SHP77 (cell line): ENCODE data around the gene FOXL2.

Source experiments
- DNase-seq, 2 experiments: peaks; one replicate each; lab custom pipeline; 2025; lab: John Stamatoyannopoulos, UW

The FOXL2 gene

GRCh38 chr3:138945709-138946662 lies 951 bp downstream of the FOXL2 start:
- DNase-seq = no peak

GRCh38 chr3:138944929-138945708 lies 1.8 kb downstream of the FOXL2 start:
- no peak for DNase-seq

GRCh38 chr3:138944654-138944928 lies 2.3 kb downstream of the FOXL2 start:
- no peak for DNase-seq

DNA sequence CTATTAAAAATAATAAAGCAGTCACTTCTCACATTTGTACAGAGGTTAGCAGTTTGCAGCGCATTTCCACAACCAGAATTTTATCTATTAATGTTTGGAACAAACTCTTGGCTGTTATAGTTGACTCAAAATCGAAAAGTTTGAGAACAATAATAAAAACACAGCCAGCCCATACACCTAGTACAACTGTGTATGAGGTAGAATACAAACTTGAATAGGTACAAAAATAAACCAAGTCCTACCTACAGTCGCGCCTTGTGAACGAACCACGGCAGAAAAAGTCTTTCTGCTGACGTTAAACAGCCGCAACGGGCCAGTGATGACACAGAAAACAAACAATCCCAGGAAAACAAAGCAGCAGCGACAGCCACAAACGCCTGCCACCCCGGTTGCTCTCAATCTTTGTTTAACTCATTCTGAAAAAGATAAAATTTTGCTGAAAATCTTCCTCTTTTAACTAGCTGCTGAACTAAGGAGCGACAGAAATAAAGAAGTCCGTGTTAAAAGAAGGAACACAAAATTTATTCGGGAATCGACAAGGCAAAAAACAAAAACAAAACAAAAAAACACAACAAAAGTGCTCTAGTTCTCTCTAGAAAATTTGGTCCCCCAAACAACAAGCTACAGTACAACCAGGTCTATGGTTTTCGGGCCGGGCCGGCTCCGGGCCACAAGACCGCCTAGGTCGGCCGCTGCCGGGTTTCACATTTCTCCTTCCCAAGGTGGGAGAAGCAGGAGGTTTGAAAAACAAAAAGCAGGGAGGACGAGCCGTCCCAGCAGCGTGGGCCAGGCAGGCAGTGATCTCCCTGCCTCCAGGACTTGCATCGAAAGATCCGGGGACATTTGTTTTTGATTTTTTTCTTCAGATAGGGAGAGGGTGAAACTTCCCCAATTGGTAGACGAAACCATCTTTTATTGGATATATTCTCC lies 2.9 kb downstream of the FOXL2 start:
- DNase-seq = no peak

DNA sequence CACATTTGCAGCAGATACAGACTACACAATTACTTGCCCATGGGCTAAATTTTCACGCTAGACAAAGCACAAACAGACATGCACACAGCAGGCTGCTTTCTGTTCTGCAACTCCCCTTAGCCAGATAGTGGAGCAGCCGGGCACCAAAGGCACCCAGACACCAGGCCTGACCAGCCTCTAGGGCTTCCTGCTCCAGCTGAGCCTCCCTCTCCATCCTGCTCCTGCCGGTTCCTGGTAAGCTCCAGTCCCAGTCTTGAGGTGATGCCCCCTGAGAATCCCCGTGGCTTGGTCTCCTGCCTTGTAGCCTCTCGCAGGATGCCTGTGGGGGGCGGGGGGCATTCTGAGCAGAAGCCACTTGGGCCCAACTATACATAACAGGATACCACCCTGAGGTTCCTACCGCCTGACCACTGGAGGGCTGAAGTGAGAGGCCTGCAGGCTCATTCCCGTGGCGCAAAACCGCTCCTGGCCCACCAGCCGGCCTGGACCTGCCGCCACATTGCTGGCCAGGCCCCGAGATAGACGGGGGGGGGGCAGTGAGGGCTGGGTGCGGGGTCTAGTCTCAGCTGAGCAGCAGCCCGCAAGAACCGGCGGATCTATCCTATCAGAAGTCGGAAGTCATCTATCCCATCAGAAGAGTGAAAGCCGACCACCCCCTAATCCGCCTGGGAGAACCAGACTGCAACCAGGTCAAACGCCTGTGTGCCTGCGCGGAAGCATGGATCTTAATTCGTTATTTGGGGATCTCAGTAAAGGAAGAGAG lies 3.9 kb downstream of the FOXL2 start:
- no peak for DNase-seq

DNA sequence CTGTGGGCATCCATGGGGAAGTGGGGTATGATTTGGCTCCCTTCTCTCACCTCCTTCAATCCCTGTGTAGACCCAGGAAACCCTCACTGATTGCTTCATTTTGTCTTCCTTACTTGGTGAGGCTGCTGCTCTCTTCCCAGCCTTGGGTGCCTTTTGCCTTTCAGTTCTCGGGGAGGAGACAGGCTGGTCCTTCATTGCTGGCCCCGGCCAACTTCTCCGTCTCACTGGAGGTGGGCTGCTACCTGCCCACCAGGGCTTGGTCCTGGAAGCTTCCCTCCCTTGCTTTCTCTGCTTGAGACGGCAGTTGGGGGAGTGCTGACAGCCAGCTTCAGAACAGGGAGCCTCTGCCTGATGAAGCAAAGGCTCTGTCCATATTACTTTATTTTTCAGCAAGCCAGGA lies 4.7 kb downstream of the FOXL2 start:
- no peak for DNase-seq

DNA sequence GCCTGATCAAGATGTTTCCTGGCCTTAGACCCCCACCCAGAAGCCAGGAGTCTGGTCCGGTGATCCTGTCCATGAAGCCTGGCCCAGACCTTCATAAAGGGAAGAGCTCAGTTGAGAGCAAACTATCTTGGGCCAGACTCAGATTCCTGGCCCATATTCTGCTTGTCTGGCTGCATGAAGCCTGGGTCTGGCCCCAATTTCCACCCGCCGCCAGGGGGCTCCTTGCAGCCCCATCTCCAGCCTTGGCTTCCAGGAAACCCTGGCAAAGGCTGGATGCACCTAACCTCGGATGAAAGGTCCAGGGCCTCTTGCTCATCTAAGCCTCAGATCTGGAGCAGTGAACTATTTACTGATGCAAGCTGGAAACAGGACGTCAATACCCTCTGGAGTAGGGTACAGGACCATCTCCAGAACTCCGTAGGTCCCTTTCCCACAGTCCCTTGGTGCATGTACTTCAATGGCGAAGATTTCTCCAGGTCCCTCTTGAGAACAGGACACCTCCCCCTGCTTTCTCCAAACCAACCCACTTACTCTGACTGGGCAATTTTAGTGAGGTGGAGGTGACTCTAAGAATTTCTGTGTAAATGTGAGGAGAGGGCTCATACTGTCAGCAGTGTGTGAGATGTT lies 5.6 kb downstream of the FOXL2 start:
- peak; percentile 47 to 56 for DNase-seq

DNA sequence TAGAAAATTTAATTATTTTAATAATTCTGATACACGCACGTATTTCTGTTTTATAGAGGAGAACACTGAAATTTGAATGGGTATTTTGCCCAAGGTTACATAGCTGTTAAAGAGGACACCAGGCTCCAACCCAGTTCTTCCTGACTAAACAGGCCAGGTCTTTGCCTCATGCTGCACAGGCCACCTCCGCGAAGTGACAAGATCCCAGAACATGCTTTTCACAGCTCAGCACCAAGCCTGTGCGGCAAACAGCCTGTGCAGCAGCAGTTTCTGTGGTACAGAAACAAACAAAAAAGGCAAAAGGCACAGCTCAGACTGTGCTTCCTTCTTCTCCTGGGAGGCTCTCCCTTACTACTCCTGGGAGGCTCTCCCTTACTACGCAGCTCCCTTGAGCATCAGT lies 6.5 kb downstream of the FOXL2 start:
- DNase-seq = no peak

DNA sequence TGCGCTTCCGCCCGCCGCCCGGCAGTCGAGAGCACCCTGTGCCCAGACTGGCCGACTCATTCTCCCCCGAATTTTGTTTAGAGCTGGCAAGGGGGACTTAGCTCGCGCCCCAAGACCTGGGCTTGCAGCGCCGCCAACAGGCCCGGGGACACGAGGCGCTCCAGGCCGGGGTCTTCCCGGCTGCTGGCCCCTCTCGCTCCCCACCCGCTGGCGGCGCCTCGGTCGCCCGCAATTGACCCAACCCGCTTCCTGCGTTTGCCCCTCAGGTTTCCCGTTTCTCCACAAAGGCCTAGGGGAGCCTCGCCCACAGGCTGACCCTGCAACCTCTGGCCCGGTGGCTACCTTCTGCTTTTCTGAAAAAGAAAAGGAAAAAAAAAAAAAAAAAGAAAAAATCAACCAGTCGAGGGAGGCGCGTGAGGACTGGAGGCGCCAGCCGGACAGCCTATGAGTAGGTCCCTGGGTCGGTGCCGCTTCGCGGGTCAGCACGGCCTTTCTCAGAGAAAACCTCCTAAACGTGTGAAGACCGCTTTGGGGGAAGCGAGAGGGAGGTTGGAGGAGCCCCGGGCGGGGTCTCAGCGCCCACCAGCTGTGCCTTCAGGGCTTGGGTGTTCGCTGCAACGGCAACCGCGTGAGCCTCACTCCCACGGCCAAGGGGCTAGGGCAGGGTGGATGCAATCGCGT lies 7.2 kb downstream of the FOXL2 start:
- DNase-seq = no peak

DNA sequence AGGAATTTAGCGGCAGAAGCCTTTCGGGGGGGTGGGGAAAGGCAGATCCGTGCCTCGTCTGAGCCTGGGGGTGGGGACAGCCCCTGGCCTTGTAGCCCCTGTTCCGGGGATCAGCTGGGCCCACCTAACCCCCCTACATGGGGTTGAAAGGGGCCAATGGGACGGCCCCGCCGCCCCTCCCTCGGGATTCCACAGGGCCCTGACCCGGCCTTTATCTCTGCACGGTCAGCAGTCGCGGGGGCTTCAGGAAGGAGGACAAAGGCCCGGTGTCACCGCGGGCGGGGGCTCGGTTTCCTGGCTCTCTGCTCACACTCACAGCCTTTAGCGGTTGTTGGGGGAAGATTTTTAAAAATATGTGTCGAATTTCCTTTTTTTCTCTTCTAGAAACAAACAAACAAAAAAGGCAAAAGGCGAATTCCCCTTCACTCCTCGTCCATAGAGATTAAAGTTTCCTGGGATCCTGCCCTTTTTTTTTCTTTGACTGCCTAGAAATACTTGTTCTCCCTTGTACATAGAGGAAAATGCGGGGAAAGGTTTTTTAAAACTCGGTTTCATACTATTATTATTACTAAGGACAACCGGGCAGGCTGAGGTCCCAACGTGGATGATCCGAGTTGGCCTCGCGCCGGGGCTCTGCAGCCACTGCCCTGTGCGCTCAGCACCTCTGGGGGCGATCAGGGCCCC lies 7.9 kb downstream of the FOXL2 start:
- no peak for DNase-seq

DNA sequence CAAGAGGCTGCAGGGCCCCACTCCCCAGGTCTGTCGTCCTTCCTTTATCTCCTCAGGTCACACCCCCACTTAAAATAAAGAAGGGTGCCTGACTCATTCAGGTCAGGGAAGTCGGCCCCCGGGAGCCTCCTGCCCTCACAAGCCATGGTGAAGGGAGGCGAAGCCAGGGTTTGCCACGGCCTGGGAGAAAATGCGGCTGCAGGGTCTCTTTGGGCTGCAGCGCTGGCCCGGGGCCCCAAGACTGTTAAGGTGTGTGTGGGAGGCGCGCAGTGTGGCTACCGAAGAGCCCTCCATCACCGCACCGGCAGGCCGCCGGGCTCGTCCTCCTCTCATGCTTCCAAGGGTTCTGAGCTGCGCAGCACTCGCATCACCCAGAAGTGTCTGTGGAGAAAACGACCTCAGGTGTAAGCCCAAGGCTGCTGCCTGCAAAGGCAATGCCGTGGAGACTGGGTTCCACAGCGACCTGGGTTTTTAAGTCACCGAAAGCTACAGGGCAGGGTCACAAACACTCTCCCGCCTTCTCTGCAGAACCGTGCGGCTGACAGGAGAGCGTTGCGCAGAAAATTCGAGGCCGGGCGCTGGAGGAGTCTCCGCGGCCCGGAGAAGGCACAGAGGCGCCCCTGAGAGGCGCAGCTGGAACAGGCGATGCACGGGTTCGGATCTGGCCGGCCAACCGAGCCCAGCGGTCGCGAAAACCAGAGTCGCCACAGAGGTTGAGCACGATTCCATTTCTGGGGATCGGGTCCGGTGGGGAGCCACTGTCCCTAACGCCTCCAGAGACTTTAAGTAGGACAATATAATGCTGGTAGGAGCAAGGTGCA lies 8.7 kb downstream of the FOXL2 start:
- DNase-seq = no peak

DNA sequence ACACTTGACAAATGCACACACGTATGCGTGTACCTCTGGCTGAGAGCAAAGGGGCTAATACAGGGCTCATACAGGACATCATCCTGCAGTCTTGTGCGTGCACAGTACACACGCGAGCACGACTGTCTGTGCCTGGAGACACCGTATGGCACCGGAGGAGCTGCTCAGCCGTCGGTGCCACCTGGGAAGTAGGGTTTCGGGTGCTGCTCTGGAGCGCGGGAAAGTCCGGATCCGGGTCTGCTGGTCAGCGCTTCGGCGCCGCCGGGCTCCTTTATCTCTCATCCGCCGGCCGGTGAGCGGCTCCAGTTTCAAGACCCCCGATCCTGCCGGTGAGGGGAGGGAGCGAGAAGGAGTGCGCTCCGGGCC lies 9.3 kb downstream of the FOXL2 start:
- DNase-seq = no peak

GRCh38 chr3:138936741-138937689 lies 9.9 kb downstream of the FOXL2 start:
- DNase-seq = no peak

GRCh38 chr3:138935863-138936740 lies 10.8 kb downstream of the FOXL2 start:
- peak; percentile 39 to 48 for DNase-seq

- no peak for DNase-seq
Observed at GRCh38 chr3:138935505-138935862, 11.5 kb downstream of the FOXL2 start.

DNA sequence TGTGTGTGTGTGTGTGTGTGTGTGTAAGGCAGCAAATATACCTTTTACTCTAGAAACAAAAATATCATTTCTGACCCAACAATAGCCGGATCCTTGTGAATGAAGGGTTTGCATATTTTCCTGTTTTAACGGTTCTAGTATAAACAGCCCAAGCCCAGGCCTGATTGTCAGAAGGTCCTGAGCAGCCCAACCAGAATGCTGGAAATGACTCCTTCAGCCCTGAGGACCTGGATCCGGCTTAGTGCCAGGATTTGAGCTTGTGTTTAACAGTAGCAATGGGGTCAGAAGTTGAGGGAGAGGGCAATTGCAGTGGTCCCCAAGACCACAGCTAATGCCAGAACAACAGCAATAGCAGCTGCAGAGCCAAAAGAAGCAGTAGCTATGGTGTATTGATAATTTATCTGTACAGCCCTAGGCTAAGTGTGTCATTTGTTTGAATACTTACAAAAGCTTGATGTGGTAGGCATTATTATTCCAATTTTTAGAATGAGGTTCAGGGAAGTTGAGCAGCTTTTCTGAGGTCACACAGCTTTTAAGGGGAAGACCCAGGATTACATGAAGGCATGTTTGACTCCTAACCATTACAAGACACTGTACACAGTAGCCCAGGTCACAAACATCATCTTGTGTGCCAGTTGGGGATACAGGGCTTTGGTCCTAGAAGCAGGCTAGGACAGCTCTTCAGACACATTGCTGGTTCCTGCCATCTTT lies 12.8 kb downstream of the FOXL2 start:
- DNase-seq = no peak
